Measurements from ENCODE around the gene COL27A1. TPM values are rescaled to one million over a fixed set of nuclear protein-coding genes. Genes with fewer than 3 reads are reported as not detected.

The COL27A1 gene
- total RNA-seq, 2 experiments from 2014 or later: 11.4 to 12.2 TPM

GRCh38 chr9:114237247-114237646, 81.9 kb downstream of the COL27A1 start:
- no peaks in the 10 kb centered on the region for H3K9me3 Mint-ChIP-seq
- H3K27me3 Mint-ChIP-seq: no peaks in the 10 kb centered on the region
- no peak for DNase-seq
- no peak overlapping the region for H3K27ac Mint-ChIP-seq
- H3K4me3 Mint-ChIP-seq: no peak overlapping the region
- peaks cover 2% of the 10 kb centered on the region for H3K4me1 Mint-ChIP-seq
- no peaks in the 10 kb centered on the region for H3K36me3 Mint-ChIP-seq

GRCh38 chr9:114237781-114238180, 82.4 kb downstream of the COL27A1 start:
- H3K27me3 Mint-ChIP-seq: no peaks in the 10 kb centered on the region
- H3K4me3 Mint-ChIP-seq: no peak overlapping the region
- DNase-seq: no peak
- H3K9me3 Mint-ChIP-seq: no peaks in the 10 kb centered on the region
- no peaks in the 10 kb centered on the region for H3K36me3 Mint-ChIP-seq
- H3K4me1 Mint-ChIP-seq: peaks cover 2% of the 10 kb centered on the region
- H3K27ac Mint-ChIP-seq: no peak overlapping the region

GRCh38 chr9:114238472-114238871, 83.1 kb downstream of the COL27A1 start:
- no peak overlapping the region for H3K27ac Mint-ChIP-seq
- no peak for DNase-seq
- H3K36me3 Mint-ChIP-seq: no peaks in the 10 kb centered on the region
- H3K4me3 Mint-ChIP-seq: no peak overlapping the region
- H3K27me3 Mint-ChIP-seq: no peaks in the 10 kb centered on the region
- H3K4me1 Mint-ChIP-seq: peaks cover 2% of the 10 kb centered on the region
- no peaks in the 10 kb centered on the region for H3K9me3 Mint-ChIP-seq

- Mint-ChIP-seq H3K4me1 (peaks cover 2% of the 10 kb centered on the region), H3K9me3 (no peaks in the 10 kb centered on the region), H3K36me3 (no peaks in the 10 kb centered on the region), H3K27me3 (no peaks in the 10 kb centered on the region), H3K27ac (no peak overlapping the region), H3K4me3 (no peak overlapping the region)
- no peak for DNase-seq
Observed at GRCh38 chr9:114238891-114239875, 83.8 kb downstream of the COL27A1 start.

- Mint-ChIP-seq H3K9me3 (no peaks in the 10 kb centered on the region), H3K4me3 (no peak overlapping the region), H3K4me1 (peaks cover 1% of the 10 kb centered on the region)
Observed at GRCh38 chr9:114240216-114240615, 84.9 kb downstream of the COL27A1 start.

GRCh38 chr9:114240647-114241558, 85.6 kb downstream of the COL27A1 start:
- H3K36me3 Mint-ChIP-seq: no peaks in the 10 kb centered on the region
- no peaks in the 10 kb centered on the region for H3K27me3 Mint-ChIP-seq
- no peak for DNase-seq
- H3K9me3 Mint-ChIP-seq: no peaks in the 10 kb centered on the region
- no peak overlapping the region for H3K4me3 Mint-ChIP-seq
- H3K27ac Mint-ChIP-seq: no peak overlapping the region
- H3K4me1 Mint-ChIP-seq: no peaks in the 10 kb centered on the region

More at GRCh38 chr9:114240216-114240615, 84.9 kb downstream of the COL27A1 start:
- DNase-seq: no peak
- H3K36me3 Mint-ChIP-seq: no peaks in the 10 kb centered on the region
- H3K27me3 Mint-ChIP-seq: no peaks in the 10 kb centered on the region
- H3K27ac Mint-ChIP-seq: no peak overlapping the region

- H3K9me3 Mint-ChIP-seq: no peaks in the 10 kb centered on the region
- H3K27ac Mint-ChIP-seq: no peak overlapping the region
- no peak for DNase-seq
Observed at GRCh38 chr9:114242837-114243236, 87.5 kb downstream of the COL27A1 start.

GRCh38 chr9:114243240-114243639, 87.9 kb downstream of the COL27A1 start:
- DNase-seq: no peak
- Mint-ChIP-seq H3K27me3 (no peaks in the 10 kb centered on the region), H3K4me3 (no peak overlapping the region), H3K36me3 (no peaks in the 10 kb centered on the region), H3K4me1 (no peaks in the 10 kb centered on the region), H3K27ac (no peak overlapping the region), H3K9me3 (no peaks in the 10 kb centered on the region)

More at GRCh38 chr9:114242837-114243236, 87.5 kb downstream of the COL27A1 start:
- Mint-ChIP-seq H3K36me3 (no peaks in the 10 kb centered on the region), H3K4me1 (no peaks in the 10 kb centered on the region), H3K4me3 (no peak overlapping the region), H3K27me3 (no peaks in the 10 kb centered on the region)

- Mint-ChIP-seq H3K4me3 (no peak overlapping the region), H3K4me1 (no peaks in the 10 kb centered on the region), H3K36me3 (no peaks in the 10 kb centered on the region), H3K27me3 (no peaks in the 10 kb centered on the region), H3K9me3 (no peaks in the 10 kb centered on the region), H3K27ac (no peak overlapping the region)
- DNase-seq: no peak
Observed at GRCh38 chr9:114244570-114244969, 89.2 kb downstream of the COL27A1 start.

GRCh38 chr9:114246558-114246957, 91.2 kb downstream of the COL27A1 start:
- Mint-ChIP-seq H3K27me3 (no peaks in the 10 kb centered on the region), H3K9me3 (no peaks in the 10 kb centered on the region), H3K27ac (no peak overlapping the region), H3K4me1 (no peaks in the 10 kb centered on the region), H3K36me3 (no peaks in the 10 kb centered on the region), H3K4me3 (no peak overlapping the region)
- DNase-seq: no peak

GRCh38 chr9:114247077-114247476, 91.7 kb downstream of the COL27A1 start:
- H3K4me1 Mint-ChIP-seq: no peaks in the 10 kb centered on the region
- no peaks in the 10 kb centered on the region for H3K9me3 Mint-ChIP-seq
- H3K27ac Mint-ChIP-seq: no peak overlapping the region
- no peaks in the 10 kb centered on the region for H3K27me3 Mint-ChIP-seq
- DNase-seq: no peak
- no peak overlapping the region for H3K4me3 Mint-ChIP-seq
- H3K36me3 Mint-ChIP-seq: no peaks in the 10 kb centered on the region

GRCh38 chr9:114247491-114247890, 92.2 kb downstream of the COL27A1 start:
- no peaks in the 10 kb centered on the region for H3K4me1 Mint-ChIP-seq
- H3K27me3 Mint-ChIP-seq: no peaks in the 10 kb centered on the region

GRCh38 chr9:114248299-114248707, 93.0 kb downstream of the COL27A1 start:
- Mint-ChIP-seq H3K27me3 (no peaks in the 10 kb centered on the region), H3K4me3 (no peak overlapping the region), H3K36me3 (no peaks in the 10 kb centered on the region), H3K4me1 (no peaks in the 10 kb centered on the region), H3K9me3 (no peaks in the 10 kb centered on the region), H3K27ac (no peak overlapping the region)
- no peak for DNase-seq

More at GRCh38 chr9:114247491-114247890, 92.2 kb downstream of the COL27A1 start:
- no peaks in the 10 kb centered on the region for H3K9me3 Mint-ChIP-seq
- H3K27ac Mint-ChIP-seq: no peak overlapping the region
- no peak overlapping the region for H3K4me3 Mint-ChIP-seq
- no peaks in the 10 kb centered on the region for H3K36me3 Mint-ChIP-seq
- DNase-seq: no peak

GRCh38 chr9:114249424-114250234, 94.3 kb downstream of the COL27A1 start:
- no peak for DNase-seq
- Mint-ChIP-seq H3K4me3 (no peak overlapping the region), H3K27ac (no peak overlapping the region), H3K9me3 (no peaks in the 10 kb centered on the region), H3K36me3 (no peaks in the 10 kb centered on the region), H3K4me1 (no peaks in the 10 kb centered on the region), H3K27me3 (no peaks in the 10 kb centered on the region)
